Activated gamma-delta T cell (primary cell): ENCODE data around the gene MOB1A.
"Not testable (repeated sequence)": the region's sequence is repeated elsewhere in the genome, so short reads cannot be mapped to it uniquely, and the experiment has no call there.

ENCODE experiments used
- DNase-seq: peaks from one replicate; lab custom pipeline; 2025; lab: John Stamatoyannopoulos, UW

The MOB1A gene

DNA sequence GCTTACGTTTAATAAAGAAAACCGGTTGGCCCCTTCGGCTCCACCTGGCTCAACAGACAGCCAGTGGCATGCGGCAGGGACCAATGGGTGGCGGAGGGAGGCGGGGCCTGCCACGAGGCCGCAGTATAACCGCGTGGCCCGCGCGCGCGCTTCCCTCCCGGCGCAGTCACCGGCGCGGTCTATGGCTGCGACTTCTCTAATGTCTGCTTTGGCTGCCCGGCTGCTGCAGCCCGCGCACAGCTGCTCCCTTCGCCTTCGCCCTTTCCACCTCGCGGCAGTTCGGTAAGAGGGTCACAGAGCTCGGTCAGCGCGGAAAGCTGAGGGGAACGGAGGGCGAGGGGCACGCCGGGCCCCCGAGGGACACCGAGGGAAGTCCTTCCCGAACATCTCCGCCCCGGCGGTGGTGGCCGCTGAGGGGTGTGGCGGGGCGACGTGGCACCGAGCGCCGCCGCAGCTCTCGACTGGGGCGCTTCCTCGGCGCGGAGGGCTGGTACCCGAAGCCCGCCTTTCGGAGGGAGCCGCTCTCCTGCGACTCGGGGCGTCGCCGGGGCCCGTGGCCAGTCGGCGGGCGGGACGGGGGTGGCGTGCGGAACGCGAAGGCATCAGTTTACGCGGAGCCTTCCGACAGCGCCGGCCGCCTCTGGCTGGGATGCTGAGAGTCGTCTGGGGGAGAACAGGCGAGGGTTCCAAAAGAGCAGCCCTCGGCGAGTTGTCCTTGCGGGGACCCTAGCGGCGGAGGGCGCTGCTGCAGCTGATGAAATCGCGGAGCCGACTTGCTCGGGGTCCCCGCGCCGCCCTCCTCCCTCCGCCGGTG lies 20.0 kb upstream of the MOB1A start, which contains the start of gene MTHFD2:
Gene MTHFD2, plus strand, starts transcription at position 155 of the 814 bp plus-strand sequence. Its CDS starts 27 bp downstream, at position 182.
- DNase-seq = peak; percentile 77

- DNase-seq = no peak
Observed at GRCh38 chr2:74198023-74198460, 19.4 kb upstream of the MOB1A start.

GRCh38 chr2:74197049-74197448 lies 18.4 kb upstream of the MOB1A start:
- DNase-seq = no peak

DNA sequence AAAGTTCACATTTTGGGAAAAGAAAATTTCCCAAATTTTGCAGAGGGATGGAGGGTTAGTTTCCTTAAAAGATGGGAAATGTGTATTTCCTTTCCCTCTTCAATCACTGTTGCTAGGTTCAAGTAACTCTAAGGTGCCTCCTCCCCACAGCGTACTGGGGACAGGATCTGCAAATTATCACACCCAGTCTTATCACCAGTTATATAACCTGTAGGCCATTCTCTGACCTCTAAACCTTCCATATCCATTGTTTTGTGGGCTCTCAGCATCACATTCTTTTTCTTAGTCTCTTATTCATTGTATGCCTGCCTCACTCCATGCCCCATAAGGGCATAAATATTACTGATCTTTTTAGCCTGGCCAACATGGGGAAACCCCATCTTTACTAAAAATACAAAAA lies 16.1 kb upstream of the MOB1A start:
- DNase-seq = no peak

DNA sequence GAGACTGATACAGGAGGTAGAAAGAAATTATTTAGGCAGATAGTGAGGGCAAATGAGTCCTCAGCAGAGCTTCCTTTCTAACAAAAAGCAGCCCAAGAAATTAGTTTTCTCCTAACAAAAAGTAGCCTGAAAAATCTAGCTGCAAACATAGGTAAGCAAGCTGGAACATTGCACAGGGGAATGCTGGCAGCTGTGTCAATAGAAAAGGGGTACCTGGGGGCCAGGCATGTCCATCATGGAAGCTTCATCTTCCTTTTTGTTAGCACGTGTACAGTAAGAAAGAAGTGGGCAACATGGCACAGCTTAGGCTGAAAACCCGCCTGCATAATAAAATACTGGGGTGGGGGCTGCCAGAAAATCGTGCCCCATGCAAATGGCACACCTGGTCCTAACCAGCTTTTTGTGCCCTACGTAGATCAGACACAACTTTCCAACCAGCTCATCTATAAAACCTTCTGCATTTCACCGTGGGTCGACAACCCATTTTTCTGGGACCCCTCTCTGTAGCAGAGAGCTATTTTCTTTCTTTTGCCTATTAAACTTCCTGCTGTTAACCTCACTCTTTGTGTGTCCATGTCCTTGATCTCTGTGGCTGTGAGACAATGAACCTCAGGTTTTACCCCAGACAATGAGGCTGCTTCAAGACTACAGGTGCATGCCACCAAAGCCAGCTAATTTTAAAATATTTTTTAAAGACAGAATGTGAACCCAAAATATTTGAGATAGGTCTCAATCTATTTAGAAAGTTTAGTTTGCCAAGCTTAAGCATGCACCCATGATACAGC lies 13.1 kb upstream of the MOB1A start:
- no peak for DNase-seq

DNA sequence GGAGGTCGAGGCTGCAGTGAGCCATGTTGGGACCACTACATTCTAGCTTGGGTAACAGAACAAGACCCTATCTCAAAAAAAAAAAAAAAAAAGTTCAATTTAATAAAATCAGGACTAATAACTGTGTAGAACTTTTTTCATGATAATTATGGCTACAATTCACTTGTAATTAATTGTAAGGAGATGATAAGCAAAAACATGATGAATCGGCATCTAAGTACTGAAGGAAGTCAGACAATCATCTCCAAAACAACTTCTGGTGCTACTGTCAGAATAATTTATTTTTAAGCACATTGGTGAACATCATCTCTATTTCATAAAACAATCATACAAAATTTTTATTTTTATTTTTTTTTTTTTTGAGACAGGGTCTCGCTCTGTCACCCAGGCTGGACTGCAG lies 10.0 kb upstream of the MOB1A start:
- no peak for DNase-seq

DNA sequence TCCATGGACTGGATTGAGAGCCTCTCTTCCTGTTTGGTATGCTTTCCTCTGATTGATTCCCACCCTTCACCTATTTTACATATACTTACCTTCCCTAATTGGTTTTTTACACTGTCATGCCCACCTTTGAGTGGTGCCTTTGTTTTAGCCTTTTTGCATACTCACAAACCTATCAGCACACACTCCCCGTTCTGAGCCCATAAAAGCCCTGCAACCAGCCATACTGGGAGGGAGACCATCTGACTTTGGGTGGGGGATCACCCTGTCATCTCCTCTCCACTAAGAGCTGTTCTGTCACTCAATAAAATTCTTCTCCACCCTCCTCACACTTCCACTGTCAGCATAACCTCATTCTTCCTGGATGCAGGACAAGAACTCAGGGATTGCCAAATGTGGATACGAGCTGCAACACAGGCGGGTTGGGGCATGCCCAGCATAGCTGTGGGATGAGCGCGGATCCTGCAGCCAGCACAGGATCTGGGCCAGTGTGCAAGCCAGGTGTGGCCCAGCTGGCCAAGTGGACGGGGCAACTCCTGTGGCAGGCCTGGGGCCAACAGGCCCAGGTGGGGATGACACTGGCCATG lies 9.4 kb upstream of the MOB1A start:
- DNase-seq = no peak

DNA sequence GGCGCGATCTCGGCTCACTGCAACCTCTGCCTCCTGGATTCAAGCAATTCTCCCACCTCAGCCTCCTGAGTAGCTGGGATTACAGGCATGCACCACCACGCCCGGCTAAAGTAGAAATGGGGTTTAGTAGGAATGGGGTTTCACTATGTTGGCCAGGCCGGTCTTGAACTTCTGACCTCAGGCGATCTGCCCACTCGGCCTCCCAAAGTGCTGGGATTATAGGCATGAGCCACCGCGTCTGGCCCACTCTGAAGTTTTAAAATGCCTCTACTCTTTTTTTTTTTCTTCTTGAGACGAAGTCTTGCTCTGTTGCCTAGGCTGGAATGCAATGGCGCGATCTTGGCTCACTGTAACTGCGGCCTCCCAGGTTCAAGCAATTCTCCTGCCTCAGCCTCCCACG lies 8.0 kb upstream of the MOB1A start:
- not testable (repeated sequence) for DNase-seq

- DNase-seq = no peak
Observed at GRCh38 chr2:74186038-74186437, 7.4 kb upstream of the MOB1A start.

GRCh38 chr2:74183878-74184277 lies 5.2 kb upstream of the MOB1A start:
- no peak for DNase-seq

DNA sequence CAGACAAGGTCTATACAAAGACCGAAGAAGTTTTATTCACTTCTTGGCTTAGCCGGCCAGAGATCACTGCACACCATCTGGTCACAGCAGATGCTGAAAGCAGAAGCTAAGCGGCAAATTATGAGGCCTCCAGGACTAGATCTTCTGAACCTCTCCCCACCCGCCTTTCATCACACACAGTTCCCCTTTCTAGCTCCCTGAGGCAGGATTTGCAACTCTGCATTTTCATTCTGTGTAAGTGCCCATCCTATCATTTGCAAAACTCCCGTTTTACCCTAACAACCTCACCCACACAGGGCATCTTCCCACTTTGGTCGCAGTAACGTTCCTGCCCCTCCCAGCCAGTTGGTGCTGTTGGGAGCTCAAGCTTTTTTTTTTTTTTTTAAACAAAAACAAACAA lies 3.1 kb upstream of the MOB1A start:
- no peak for DNase-seq

GRCh38 chr2:74179063-74179865 lies 585 bp upstream of the MOB1A start:
- no peak for DNase-seq

DNA sequence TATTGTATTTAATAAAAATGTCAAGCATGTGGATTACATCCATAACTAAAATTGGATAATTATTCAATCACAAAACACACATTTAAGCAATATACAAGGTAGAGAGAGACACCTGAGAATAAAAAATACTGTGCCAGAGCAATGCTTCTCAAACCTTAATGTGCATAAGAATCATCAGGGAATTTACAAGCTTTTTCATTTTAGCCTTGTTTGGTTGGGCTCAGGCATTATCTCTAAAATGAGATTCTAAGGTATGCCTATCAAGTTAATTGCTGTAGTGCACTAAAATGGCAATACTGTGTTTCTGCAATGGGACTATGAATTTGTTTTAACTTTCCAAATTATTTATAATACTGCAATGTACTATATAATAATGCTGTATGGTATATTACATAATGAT lies 983 bp downstream of the MOB1A start:
- no peak for DNase-seq

DNA sequence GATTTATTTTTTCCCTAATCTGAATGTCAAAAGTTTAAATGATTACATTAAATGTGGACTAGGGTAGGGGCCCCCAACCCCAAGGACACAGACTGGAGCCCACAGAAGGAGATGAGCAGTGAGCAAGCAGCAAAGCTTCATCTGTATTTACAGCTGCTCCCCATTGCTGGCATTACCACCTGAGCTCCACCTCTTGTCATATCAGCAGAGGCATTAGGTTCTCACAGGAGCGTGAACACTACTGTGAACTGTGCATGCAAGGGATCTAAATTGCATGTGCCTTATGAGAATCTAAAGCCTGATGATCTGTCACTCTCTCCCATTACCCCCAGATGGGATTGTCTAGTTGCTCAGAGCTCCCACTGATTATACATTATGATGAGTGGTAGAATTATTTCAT lies 3.8 kb downstream of the MOB1A start:
- DNase-seq = no peak

DNA sequence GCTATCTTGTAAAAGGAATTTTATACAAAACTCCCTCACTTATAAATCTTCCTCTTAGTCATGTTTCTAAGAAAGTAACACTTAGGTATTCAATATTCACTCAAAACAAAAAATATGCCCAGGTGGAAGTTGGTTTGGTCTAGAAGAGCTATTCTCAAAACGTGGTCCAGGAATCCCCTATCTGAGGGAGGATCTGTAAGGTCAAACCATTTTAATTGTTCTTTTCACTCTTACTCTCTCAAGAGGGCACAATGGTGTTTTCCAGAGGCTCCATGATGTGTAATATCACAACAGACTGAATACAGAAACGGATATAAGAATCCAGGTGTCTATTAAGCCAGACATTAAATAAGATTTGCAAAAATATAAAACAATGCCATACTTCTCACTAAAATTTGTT lies 9.9 kb downstream of the MOB1A start:
- DNase-seq = no peak

DNA sequence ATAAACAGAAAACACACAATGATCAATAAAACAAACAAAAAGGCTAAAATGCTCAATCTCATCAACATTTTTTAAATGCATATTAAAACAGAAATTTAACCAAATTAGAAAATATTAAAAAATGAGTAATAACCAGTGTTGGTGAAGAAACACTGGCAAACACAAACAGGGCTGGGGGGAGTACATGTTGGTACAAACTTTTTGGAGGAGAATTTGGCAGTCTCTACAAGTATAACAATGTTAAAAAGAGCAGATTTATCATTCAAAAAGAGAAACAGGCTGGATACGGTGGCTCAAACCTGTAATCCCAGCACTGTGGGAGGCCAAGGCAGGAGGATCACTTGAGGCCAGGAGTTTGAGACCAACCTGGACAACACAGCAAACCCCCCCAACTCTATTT lies 13.9 kb downstream of the MOB1A start:
- DNase-seq = no peak

- no peak for DNase-seq
Observed at GRCh38 chr2:74162951-74163350, 15.7 kb downstream of the MOB1A start.

GRCh38 chr2:74155830-74156229 lies 22.8 kb downstream of the MOB1A start:
- no peak for DNase-seq

DNA sequence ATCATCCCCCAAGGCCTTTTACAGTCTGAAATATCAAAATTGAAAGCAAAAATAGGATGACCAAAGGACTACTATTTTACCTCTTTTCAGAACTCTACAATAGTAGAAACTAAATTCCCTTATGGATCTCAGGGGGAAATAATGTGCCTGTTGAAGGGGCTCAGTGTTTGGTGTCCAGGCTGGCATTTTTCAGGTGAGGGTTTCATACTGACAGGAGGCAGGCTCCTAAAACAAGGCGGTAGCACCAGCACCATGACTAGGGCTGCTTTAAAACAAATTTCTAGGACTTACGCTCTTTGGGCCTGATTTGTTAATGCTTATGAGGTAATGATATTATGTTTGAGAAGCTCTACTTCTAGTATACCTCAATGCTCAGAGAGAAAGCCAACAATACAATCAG lies 25.7 kb downstream of the MOB1A start:
- no peak for DNase-seq

GRCh38 chr2:74149570-74150319 lies 28.9 kb downstream of the MOB1A start:
- DNase-seq = no peak

- no peak for DNase-seq
Observed at GRCh38 chr2:74149247-74149525, 29.5 kb downstream of the MOB1A start.
